Transverse colon (tissue), 4 donors: ENCODE measurements around the gene GRB7.

Experiments
- CTCF ChIP-seq, 5 experiments: fragments of 200-600 bp in 3 of 5; fragments of 450-650 bp in 2 of 5; sonication (generic) in 3 of 5; IDR thresholded peaks; 1 replicate in 2 of 5; 2 replicates in 3 of 5; pipeline ENCODE4 v1.5.1; 2016 to 2017; ENCODE audit warnings: antibody characterized with exemption in 5 of 5, inconsistent platforms in 3 of 5, mild to moderate bottlenecking in 2 of 5, moderate library complexity in 1 of 5
- POLR2A ChIP-seq: fragments of 450-650 bp; IDR thresholded peaks from one replicate; pipeline ENCODE4 v1.6.1; 2016; ENCODE audit warnings: antibody characterized with exemption, mild to moderate bottlenecking, moderate library complexity
- POLR2AphosphoS5 ChIP-seq, 3 donors: sonication (generic); formaldehyde crosslinking; IDR thresholded peaks; one replicate each; pipeline ENCODE4 v1.6.1; 2016; ENCODE audit warnings: antibody characterized with exemption in 3 of 3

- TF ChIP-seq CTCF (IDR thresholded peaks at IDR 0.05) = peak in 2 of 5 experiments; percentile 18 to 37
- TF ChIP-seq POLR2AphosphoS5 (IDR thresholded peaks at IDR 0.05) = peak in 2 of 3 donors; percentile 66 to 68
- peak; percentile 18 for TF ChIP-seq POLR2A
These were observed 31.9 kb upstream of the GRB7 start for GRCh38 chr17:39705786-39706348.
